Activated CD8-positive, alpha-beta memory T cell treated with anti-CD3 and anti-CD28 coated beads, Interleukin-2, amount 50 U/mL, for 24 hours (primary cell): ENCODE measurements around the gene BRD7.

Source experiments
- DNase-seq: peaks from one replicate; pipeline ENCODE4 v3.0.0-alpha.2; 2020; ENCODE audit errors: extremely low read depth

Gene BRD7

DNA sequence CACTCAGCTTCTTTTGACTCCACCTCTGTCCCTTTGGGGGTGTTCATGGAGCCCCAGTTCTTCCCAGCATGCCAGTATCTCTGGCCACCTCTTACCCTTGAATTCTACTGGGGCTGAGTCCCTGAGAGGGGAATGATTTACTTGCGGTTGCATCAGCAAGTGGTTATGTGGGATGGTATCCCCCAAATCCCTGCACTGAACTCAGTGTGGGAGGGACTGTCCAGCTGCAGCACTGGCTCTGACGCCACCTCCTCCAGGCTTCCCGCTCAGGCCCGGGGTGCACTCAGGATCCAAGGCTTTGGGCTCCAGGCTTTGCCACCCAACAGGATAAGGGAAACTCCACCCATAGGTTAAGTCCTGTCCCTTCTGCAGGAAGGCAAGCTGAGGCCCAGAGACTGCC is 21.1 kb upstream of the BRD7 start:
- no peak for DNase-seq

GRCh38 chr16:50388496-50388895 is 19.7 kb upstream of the BRD7 start:
- DNase-seq: no peak

- no peak for DNase-seq
These were observed 18.0 kb upstream of the BRD7 start for GRCh38 chr16:50386774-50387173.

- no peak for DNase-seq
These were observed 17.4 kb upstream of the BRD7 start for GRCh38 chr16:50386139-50386538.

GRCh38 chr16:50384500-50385135 is 15.8 kb upstream of the BRD7 start:
- DNase-seq: no peak

GRCh38 chr16:50381679-50382440 is 13.1 kb upstream of the BRD7 start:
- no peak for DNase-seq

DNA sequence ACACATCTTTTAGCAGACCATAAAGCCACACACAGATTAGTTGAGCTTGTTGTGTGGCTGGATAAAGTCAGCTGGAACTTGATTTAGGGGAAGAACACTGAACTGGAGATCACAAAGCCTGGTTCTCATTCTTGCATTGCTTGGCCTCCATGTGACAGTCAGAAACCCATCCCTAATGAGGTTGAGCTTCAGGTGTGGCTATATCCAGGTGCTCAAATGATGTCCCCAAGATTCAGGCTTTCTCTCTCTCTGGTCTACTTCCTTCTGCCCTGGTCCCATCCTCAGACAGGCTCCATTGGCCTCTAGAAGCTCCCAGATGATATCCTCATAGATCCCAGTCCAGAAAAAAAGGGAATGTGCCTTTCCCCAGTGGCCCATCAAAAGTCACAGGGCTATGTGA is 9.6 kb upstream of the BRD7 start:
- no peak for DNase-seq

DNA sequence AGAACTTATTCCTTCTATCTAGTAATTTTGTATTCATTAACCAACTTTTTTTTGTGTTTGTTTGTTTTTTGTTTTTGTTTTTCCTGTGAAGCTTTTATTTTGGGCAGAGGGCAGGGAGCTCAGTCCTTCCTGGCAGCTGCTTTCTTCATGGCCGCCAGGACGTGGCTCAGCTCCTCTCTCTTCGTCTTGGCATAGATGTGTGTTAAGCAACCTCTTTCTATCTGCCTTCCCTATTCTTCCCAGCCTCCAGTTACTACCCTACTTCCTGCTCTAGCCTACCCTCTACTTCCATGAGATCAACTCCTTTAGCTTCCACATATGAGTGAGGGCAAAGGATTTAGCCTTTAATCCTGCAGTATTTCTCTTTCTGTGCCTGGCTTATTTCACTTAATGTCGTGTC is 8.2 kb upstream of the BRD7 start:
- no peak for DNase-seq

DNA sequence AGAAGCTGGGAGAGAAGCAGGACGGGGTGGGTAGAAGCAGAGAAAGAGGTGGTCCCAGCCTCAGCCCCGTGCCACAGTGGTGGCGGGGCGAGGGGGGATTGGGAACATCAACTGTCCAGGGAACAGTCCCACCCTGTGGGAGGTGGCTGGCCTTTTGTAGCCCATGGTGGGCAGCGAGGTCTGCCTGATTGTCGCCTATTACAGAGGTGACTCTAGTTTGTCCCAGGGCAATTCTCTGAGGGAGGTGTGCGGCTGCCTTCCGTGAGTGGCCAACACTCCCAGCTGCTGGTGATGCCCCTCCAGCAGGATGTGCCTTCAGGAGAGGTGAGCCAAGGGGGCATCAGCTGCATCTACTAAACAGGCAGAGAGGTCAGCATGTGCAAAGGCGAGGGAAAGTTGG is 5.0 kb upstream of the BRD7 start:
- DNase-seq: no peak

- no peak for DNase-seq
These were observed 4.5 kb upstream of the BRD7 start for GRCh38 chr16:50373345-50373701.

GRCh38 chr16:50372611-50373344 is 4.0 kb upstream of the BRD7 start:
- no peak for DNase-seq

- DNase-seq: no peak
These were observed 3.3 kb upstream of the BRD7 start for GRCh38 chr16:50371936-50372595.

GRCh38 chr16:50371036-50371716 is 2.4 kb upstream of the BRD7 start:
- no peak for DNase-seq

DNA sequence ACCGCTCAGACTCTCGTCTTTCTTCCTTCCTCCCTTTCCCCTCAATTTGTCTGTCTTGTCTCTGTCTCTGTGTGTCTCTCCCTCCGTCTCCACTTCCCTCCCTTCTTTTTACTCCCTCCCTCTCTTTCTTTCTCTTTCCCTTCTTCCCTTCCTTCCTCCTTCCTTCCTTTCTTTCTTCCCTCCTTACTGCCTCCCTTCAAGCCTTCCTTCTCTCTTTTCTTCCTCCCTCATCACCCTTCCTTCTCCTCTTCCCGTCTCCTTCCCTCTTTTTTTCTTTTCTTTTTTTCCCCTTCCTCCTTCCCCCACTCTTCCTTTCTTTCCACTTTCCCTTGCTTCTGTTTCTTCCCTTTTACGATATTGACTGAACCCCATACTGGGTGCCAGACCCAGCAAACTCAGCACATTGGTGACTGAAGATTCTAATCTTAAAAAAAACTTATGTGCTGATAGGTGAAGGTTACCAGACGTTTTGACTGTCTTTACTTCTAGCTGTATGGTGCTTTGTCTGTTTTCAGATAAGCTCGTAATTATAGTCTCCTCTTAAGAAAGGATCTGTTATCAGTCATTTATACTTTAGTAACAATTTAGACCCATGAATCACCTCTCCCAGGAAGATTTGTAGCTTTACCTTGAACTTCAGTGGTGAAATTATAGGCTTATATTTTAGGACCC is 481 bp upstream of the BRD7 start:
- no peak for DNase-seq

- DNase-seq: no peak
These were observed 895 bp downstream of the BRD7 start for GRCh38 chr16:50367777-50368409.

GRCh38 chr16:50365791-50366575 is 2.8 kb downstream of the BRD7 start:
- DNase-seq: no peak

GRCh38 chr16:50363656-50364055 is 5.1 kb downstream of the BRD7 start:
- DNase-seq: no peak

- no peak for DNase-seq
These were observed 8.0 kb downstream of the BRD7 start for GRCh38 chr16:50360779-50361178.

DNA sequence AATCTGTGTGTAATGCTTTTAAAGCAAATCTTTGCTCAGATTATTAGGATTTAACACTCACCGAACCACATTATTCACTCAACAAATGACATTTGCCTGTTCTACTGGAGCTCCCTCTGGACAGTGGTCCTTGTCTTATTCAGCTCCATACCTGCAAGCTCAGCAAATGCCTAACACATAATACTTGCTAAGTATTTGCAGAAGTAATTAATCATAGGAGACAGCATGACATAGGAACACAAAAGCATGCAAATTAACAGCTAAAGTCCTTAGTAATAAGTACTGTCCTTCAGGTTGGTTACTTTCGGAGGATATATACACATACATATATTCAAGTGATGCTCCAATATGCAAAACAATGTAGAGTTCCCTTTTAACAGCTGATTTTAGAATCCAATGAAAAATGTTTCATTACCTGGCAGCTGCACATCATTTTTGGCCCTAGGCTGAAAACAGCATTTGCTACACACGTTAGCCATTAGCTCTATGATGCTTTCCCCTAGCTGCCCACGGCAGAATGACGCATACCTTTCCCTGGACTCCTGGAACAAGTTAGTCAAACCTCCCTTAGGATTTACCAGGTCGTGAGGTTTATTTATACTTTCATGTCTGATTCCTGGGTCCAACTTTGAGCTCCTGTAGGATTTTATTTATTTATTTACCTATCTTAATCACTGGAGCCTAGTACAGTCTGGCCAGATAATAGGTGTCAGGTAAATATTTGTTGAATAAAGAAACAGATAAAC is 8.6 kb downstream of the BRD7 start:
- DNase-seq: no peak
